ENCODE measurements around the gene XIRP2.

- TF ChIP-seq POLR2AphosphoS5 (IDR thresholded peaks at IDR 0.05; ENCODE audit: low read depth, low read length): no peak
- TF ChIP-seq POLR2A (IDR thresholded peaks at IDR 0.05; ENCODE audit: low read depth, low read length): no peak
- TF ChIP-seq TAF1 (IDR thresholded peaks at IDR 0.05; ENCODE audit: borderline replicate concordance, low read depth, low read length): no peak
Measured at GRCh38 chr2:167237478-167237877, 349.2 kb downstream of the XIRP2 start.

Measured in GM12892 (cell line).